ENCODE results near the gene GABBR2.

DNA sequence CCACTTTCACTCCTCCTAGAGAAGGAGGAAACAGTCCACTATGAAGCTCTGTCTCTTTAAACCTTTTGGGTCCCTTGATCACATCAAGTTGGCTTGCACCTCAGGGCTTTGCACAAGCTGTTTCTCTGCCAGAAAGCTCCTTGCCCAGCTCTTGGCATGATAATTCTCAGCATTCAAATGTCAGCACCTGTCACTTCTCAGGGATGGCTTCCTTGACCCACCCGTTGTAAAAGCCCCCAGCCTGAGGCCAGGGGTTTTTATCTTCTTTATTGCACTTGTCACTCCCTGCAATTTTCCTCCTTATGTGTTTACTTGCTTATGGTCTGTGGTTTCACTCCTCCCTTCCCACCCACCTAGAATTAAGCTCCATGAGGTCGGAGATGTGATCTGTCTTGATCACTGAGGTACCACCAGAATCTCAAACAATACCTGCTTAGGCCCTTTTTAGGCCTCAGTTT lies 252.6 kb downstream of the GABBR2 start:
- TF ChIP-seq, protein P1, sequence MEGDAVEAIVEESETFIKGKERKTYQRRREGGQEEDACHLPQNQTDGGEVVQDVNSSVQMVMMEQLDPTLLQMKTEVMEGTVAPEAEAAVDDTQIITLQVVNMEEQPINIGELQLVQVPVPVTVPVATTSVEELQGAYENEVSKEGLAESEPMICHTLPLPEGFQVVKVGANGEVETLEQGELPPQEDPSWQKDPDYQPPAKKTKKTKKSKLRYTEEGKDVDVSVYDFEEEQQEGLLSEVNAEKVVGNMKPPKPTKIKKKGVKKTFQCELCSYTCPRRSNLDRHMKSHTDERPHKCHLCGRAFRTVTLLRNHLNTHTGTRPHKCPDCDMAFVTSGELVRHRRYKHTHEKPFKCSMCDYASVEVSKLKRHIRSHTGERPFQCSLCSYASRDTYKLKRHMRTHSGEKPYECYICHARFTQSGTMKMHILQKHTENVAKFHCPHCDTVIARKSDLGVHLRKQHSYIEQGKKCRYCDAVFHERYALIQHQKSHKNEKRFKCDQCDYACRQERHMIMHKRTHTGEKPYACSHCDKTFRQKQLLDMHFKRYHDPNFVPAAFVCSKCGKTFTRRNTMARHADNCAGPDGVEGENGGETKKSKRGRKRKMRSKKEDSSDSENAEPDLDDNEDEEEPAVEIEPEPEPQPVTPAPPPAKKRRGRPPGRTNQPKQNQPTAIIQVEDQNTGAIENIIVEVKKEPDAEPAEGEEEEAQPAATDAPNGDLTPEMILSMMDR (IDR thresholded peaks at IDR 0.05) = no peak
- no peak for TF ChIP-seq POLR2A (IDR thresholded peaks at IDR 0.05)

All from suprapubic skin (tissue), 3 donors.